ENCODE results near the gene ART5.

DNA sequence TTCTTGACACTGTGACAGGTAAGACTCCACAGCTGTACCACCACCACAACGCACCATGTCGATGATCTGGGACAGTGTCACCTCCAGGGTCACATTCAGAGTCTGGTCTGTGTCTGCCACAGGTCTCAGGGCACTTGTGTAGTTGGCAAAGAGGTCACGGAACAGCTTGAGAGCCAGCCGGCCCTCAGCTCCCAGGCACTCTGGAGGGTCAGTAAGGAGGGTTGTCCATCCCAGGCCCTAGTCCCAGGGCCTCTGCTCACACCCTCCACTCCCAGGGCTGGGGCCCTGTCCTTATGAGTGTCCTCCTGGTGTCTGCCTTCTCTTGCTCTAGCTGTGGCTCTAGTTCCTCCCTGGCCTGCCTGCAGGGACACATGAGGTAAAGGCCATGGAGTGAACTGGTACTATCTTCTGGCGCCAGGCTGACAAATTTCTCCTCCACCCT lies 28.0 kb upstream of the ART5 start:
- TF ChIP-seq, protein P1, sequence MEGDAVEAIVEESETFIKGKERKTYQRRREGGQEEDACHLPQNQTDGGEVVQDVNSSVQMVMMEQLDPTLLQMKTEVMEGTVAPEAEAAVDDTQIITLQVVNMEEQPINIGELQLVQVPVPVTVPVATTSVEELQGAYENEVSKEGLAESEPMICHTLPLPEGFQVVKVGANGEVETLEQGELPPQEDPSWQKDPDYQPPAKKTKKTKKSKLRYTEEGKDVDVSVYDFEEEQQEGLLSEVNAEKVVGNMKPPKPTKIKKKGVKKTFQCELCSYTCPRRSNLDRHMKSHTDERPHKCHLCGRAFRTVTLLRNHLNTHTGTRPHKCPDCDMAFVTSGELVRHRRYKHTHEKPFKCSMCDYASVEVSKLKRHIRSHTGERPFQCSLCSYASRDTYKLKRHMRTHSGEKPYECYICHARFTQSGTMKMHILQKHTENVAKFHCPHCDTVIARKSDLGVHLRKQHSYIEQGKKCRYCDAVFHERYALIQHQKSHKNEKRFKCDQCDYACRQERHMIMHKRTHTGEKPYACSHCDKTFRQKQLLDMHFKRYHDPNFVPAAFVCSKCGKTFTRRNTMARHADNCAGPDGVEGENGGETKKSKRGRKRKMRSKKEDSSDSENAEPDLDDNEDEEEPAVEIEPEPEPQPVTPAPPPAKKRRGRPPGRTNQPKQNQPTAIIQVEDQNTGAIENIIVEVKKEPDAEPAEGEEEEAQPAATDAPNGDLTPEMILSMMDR (conservative IDR thresholded peaks at IDR 0.05; ENCODE audit: low read length): no peak
- no peak for TF ChIP-seq EZH2phosphoT487 (IDR thresholded peaks at IDR 0.05; ENCODE audit: borderline replicate concordance, low read depth, low read length)

Data from OCI-LY7 (cell line).